Measurements from ENCODE around the gene HAND2.

HAND2 gene

DNA sequence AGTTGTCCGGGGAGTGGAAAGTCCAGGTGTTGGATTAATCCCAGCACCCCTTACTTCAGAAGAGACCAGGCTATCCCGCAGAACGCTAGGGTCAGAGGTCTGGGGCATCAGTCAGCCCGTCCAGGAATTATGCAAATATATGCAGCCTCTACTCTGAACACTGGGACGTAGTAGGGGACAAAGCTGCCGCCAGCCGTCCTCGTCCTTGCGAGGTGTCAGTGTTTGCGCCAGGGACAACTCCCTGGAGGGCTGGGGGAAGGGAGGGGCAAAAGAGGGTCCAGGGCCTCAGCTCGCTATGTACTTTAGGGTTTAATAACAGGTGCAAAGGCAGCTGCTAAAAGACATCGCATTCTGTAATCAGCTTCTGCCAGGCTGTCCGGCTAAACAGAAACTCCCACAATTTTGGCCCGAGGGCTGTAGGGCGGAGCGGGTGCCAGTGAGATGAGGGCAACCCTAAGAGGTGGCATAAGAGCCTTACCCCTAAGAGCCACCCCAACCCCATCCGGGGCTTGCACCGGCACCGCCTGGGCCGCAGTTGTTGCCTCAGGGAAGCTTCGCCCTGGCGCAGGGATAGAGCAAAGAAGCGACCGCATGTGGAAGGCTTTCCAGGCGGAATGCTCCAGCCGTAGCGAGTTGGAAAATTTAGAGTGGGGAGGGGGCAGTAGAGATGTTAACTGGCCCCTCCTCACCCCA, 8.4 kb downstream of the HAND2 start:
- no peak for DNase-seq (ENCODE audit: low read depth)

DNA sequence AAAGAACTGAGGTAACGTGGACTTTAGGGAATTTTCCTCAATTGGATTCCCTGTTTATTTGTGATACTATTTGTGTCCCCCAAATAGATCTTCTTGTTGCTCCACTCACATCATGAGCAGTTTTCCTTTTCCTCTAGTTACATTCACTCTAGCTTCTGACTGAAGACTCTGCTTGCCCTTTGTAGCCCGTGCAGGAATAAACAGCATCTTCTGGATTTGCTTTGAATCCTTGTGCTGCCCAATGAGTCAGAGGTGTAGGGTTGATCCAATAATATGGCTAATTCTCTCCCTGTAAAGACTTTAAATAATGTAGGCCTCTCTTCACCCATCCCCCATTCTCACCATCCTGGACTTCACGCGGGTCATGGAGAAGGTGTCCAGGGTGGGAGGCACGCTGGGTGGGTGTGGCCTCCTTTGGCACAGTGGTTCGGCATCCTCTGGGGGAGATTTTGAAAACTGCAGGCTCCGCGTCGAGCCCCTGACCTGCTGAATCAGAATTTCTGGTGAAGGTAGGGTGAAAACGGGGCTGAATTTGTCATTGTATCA, 9.0 kb downstream of the HAND2 start:
- DNase-seq (ENCODE audit: low read depth): no peak

DNA sequence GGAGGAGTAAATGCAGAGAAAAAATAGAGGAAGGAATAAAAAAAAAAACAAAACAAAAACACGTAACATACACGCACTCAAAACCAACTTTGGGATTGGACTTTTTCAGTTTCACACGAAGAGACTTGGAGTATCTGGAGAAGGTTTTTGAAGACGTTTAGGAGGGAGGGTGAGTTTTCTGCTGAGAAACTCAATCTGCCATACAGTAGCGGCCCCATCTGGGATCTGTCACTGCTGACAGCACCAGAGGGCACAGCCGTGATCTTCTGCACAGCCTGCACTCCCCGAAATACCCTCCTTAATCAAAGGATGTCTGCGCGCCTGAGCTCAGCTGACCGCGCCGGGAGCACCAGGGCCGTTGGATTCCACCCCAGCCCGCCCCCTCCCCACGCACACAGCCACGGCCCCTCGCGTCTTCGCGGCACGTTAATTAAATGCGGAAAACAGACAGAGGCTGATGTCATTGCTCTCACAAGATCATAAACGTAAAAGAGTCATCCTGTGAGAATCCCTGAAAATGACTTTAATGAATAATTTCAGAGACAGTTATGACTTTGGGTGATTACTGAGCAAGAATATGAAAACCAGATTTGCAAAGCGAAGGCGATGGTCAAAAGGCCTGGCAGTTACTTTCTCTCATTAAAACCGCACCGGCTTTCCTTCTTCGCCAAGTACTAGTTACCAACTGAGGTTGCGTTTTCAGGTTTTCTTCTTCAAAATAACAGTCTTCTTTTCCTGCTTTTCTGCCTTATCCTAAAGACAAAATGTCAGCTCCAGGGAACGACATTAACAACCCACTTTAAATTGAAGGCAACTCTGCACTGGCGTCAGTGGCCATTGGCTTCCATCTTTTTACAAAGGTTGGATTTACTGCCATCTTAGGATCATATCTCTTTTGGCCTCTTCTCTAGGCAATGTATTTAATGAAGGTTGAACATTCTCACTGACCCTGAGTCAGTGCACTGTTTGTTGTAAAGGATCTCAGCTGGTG, 10.6 kb downstream of the HAND2 start:
- no peak for DNase-seq (ENCODE audit: low read depth)

DNA sequence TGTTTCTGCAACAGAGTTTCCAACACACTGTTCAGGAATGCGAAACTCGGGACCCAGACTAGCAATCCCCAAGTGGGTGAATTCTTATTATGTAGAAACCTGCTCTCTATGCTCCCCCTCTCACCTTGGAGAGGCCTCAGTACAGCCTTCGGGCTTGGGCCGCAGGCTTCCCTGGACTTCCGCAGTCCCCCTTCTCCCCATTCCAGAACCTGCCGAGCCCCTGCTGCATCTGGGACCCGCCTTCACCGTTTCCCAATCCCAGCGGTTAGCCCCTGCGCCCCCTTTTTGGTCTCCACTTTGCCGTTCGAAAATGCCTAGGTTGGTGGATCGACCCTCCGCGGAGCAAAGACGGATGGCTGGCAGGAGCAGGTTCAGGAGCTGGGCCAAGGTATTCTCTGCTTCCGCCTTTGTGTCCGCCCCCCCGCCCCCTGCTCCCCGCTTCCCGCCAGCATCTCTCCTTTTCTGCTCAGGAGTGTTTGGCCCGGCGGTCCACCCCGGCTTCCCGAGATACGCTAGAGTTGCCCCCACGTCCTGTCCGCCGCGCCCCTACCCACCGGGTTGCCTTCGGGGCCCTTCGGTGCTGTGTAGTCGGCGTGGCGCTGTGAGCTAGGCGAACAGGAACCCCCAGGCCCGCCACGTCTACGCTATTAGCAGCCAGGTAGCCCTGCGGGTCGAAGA, 11.5 kb downstream of the HAND2 start:
- peak; percentile 39 for DNase-seq (ENCODE audit: low read depth)

DNA sequence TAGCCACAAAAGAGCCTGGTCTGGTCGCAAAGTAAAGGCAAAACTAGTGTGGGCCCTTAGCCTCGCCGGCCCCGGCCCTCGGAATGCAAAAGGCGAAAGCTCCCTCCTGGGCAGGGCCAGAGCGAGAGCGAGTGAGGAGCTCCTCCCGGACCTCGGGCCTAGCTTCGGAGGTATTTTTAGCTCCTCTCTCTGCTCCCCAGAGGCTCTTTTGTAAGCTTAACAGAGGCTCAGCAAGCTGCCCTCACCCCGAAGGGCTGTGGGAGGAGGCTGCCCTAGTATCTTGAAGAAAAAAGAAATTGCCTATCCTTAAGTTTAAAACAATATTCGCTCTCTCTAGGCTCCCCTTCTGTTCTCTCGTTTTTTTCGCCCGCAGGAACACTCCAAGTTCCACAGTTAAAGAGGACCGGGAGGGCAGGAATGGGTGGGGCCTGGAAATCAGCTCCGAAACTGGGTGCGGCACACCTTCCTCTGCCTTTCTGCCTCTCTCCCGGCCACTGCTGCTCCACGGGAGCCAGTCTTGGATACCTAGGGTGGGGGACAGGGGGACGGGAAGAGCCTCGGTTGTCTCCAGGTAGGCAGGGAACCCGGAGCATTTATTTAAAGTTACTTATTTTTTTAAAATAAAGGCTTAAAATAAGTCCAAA, 12.1 kb downstream of the HAND2 start:
- no peak for DNase-seq (ENCODE audit: low read depth)

DNA sequence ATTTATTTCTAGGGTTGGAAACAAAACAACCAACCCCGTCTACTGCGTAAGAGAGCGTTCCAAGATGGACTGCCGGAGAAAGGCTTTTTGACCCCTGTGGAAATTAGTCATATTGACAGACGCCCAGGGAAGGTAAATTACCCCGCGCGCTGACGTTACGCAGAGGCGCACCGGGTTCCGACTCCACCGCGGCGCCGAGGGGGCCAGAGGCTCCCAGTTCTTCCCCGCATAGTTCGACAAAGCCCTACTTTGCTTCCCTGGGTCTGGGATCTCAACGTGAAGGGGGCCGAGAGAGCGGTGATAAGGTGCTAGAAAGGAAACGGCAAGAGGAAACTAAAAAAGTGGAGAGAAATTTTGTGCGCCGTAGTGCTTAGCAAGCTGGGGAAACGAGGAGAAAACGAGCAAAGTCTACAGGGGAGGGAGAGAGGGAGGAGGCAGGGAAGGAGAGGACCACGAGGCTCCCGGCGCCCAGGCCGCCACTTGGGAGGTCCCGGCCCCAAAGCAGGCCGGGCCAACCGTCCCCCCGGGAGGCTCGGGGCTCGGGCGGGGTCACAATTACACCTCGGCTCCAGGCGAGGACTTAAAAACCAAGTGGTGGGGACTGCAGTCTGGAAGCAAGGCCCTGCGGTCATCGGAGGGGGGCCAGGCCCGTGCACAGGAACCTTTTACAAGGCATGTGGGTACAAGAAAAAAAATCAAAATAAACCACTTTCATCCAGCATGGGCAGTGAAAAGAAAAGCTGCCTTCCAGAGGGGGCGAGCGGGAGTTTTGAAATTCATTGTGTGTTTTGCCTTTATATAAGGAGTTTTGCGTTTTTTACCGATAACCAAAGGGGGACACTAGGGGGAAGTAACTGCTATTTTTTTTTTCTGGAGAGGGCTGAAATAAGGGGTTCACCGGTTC, 13.2 kb downstream of the HAND2 start:
- DNase-seq (ENCODE audit: low read depth): peak; percentile 80

DNA sequence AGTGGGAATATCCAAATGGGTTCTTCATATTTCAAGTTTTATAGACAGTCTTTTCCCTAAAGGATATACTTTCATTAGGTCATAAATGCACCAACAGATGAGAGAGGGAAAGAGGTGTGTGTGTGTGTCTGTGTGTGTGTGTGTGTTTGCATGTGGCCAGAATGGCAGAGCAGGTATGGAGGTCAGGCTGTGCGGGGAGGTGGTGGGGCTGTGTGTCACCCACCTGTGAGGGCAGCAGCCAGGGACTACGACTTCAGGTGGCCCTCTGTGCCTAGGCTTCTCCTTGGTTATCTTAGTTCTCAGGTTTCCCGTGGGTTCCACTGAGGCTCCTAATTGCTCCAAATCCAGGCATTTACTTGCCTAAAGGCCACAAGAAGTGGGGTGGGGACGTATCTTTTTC, 14.6 kb downstream of the HAND2 start:
- no peak for DNase-seq (ENCODE audit: low read depth)

DNA sequence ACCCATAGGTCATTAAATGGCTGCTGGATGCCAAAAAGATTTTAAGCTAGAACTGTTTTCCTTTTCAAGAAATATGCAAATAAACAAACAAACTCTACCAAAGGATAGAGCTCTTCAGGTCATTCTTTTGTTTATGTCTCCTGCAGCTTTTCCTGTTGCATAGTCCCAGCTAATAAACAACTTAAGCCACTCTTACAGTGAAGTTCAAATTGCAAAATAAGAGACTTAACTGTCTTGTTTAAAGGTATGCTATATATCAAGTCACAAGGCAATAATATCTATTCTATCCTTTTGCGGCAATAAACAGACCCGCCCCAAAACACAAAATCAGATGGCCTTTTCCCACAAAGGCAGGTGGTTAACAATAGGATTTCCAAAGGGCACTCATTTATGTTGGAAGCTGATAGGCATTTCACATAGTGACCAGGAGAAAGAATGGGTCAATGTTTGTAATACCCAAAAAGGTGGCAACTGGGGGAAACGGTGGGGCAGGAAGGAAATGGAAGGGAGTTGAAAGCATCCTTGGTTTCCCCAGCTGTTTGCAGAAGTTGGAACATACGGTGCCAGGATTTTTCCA, 15.3 kb downstream of the HAND2 start:
- DNase-seq (ENCODE audit: low read depth): no peak

DNA sequence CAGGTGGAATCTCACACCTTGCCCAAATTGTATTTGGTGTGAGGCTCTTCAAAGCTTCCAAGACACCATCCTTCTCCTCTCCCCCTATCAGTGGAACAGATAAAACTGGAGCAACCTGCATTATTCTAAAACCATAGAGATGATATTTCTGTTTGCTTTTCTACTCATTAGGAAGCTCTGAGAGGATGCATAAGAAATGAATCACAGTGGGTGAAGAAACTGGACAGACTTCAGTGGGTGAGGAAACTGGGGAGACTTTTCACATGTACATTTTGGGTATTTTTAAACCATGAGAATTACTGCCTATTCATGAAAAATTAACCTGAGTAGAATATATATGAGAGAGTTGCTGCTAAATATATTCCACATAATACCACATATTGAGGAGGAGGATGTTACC, 16.4 kb downstream of the HAND2 start:
- no peak for DNase-seq (ENCODE audit: low read depth)

DNA sequence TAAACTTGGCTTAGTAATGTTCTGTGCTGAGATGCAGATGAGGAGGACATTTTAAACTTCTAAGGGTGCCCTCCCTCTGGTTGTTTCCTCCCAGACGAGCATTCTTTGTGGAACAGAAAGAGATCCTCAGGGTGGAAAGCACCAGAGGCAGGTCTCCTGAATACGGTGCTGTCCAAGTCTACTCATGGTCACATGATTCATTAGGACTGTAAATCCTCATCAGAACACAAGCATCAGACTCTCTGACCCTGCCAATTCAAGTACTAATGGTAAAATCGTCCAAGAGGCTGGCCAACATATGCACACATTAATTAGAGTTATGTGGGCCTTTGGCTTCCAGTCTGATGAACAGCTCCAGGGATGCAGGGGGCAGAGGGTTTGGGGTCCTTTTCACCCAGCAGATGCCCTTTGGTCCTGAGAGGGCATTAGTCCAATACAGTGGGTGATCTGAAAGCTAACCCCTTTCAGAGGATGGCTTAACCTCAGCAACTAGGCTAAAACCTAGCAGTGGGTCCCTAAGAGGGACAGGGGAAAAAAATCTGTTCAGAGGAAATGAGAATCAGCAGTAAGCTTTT, 18.2 kb downstream of the HAND2 start:
- DNase-seq (ENCODE audit: low read depth): no peak

DNA sequence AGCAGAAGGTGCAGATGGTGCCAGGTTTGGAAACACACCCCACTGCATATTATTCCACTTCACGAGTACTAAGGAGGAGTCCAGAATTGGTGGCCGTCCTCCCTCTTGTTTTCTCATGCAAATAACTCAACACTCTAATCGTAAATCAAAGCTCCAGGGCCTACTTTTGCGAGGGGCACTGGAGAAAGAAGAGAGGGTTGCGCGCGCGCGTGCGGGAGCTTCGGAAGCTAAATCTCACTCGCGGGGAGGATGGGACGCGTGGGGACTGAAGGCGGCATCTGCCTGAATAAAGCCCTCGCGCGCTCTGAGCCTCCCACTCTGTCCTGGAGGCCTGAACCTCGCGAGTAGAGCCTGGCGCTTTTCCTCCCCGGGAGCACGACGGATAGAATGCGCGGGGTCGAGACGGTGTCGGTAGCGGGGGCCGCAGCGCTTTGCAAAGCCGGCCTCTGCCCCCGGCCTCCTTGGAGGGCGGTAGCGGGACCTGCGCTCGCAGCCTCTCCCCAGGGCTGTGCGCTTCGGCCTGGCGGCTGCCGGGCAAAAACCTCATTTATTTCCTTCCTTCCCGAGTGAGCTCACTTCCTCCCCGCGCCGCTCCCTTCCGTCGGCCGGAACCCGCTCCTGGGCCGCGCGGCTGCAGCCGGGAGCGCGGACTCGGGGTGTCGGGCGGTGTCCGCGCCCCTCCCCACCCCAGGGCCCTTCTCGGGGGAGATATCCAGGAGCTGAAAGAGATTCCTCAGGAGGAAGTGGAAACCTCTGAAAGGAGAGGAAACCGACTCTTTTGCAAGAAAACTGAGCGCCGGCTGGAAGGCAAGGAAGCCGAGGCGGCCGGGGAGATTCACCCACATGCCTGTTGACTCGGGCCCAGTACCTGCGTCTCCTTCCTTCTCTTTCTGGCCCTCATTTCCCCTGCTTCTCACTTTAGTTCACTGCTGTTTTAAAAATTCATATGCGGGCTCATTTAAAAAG, 20.7 kb downstream of the HAND2 start:
- DNase-seq (ENCODE audit: low read depth): no peak

DNA sequence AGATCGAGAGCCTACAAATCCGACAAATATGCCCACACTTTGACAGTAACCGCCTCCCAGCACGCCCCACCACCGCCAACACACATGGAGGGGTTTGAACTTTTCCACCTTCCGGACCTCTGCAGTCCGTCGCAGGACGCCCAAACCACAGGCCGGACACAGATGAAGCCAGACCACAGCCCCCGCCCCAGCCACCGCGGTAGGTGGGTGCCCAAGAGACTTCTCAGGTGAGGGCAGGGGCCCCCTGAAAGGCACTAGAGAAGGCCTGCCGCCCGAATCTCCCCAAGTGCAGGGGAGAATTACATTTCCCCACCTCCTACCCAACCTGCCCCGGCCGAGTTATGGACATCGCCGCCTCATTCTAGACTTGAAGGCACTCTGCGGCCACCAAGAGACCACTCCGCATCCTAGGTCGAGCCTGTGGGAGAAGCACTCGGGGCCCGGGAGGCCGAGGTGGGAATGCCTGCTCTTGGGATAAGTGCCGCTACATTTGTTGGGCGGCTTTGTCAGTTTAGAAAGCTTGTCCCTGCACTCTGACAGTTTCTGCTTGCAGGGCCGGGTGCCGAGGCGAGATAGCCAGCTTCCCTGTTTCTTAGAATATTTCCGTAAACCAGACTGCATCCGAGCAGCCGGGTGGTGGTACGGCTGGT, 21.5 kb downstream of the HAND2 start:
- DNase-seq (ENCODE audit: low read depth): no peak

DNA sequence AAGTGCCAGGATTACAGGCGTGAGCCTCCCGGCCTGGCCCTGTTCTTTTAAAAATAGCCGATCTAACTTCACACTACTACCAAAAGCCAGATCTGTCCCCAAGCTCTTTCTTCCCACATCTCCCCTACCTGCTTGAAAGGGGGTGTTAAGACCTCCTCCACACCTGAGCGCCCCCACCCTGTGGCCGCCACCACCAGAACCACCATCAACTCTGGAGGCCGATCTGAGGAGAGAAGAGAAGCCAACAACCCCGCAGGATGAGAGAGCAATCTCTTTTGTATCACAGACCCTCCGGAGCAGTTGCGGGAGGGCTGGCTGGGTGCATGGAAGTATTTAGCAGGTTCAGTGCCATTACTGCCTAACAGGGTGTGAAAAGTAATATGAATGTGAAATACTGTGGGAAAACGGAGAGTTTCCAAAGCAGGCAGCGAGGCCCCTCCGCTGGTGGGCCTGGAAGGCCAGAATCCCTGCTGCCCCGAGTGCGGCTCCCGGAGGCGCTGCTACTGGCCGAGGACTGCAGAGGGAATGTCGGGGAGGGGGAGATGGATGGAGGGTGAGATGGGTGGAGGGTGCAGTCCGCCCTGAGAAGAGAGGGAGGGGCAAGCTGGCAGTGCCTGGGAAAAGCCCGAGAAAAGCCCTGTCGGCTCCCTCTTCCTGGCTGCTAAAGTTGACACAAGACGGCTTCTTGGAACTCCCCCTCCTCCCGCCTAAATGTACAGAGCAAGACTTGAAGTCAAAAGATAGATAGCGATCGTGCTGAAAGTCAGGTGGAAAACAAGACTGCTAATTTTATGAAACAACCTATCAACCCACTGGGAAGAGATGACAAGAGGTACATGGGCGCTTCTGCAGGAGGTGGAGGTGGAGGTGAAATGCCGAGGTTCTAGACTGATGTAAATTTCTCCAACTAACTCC, 22.3 kb downstream of the HAND2 start:
- no peak for DNase-seq (ENCODE audit: low read depth)

DNA sequence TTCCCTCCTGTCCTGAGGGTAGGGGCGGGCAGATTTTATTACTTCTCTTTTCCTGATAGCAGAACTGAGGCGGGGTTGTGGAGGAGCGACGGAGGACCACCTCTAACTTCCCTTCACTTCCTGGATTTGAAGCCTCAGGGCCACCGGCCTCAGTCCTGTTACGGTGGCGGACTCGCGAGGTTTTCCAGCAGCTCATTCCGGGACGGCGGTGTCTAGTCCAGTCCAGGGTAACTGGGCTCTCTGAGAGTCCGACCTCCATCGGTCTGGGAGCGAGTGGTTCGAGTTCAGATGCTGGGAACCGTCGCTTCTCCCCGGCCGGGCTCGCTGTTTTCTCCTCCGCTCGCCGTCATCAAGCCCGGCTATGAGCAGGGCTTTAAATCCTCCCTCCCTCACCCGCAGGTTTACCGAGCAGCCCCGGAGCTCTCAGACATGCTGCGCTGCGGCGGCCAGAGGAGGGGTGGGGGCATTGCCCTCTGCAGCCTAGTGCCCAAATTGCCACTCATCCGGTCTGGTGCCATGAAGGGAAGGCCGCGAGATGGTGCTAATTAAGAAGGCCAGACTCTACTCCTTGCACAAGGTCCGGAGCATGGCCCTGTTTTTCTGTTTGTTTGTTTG, 23.3 kb downstream of the HAND2 start:
- no peak for DNase-seq (ENCODE audit: low read depth)

DNA sequence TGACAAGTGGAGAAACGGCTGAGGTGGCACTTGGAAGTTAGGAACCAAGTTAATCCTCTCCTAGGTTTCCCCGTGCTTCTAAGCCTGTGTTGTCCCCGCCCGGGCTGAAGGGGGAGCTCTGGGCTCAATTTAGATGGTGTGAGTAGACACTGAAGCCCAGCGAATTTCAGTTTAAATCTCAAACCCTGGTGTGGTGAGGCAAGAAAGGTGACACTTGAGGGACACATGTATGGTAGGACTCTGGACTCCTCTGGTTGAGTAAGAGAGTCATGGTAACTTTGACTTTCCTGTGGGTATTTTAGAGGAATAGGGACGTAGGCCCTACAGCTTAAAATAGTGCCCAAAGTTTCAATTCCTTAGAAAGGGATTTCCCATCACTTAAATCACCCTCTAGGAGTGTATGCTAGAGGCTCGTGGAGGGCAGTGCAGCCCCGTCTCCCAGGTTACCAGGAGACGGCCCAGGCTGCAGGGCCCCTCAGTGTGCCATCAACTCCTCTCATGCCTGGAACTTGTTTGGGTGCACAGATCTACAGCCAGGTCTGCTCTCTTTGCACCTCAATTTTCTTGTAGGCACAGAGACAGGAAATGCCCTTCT, 24.0 kb downstream of the HAND2 start:
- DNase-seq (ENCODE audit: low read depth): peak; percentile 61

DNA sequence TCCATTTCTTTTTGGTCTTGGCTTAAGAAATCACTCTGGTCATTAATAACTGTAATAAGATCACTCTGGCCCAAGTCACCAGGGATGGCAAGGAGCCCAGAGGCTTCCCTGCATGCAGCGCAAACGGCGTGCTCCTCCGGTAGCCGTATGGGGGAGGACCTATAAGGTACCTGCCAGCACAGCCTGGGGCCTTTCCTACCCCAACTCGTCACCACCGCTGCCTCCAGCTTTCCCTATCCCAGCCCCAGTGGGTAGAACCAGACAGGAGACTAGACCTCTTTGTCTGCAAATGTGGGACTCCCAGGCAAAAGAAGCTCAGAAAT, 25.9 kb downstream of the HAND2 start:
- DNase-seq (ENCODE audit: low read depth): no peak

All from iris pigment epithelial cell (primary cell).